Spleen (tissue), 7 donors: Measurements from ENCODE around the gene TBCE.

ENCODE experiments used
- CTCF ChIP-seq, 11 experiments: fragments of 200-600 bp in 7 of 11; fragments of 450-650 bp in 4 of 11; sonication (generic) in 4 of 11; IDR thresholded peaks in 8 of 11; conservative IDR thresholded peaks in 3 of 11; 1 replicate in 7 of 11; 2 replicates in 4 of 11; pipeline versions ENCODE4 v1.4.0 to v1.8.0; 2016 to 2021; ENCODE audit warnings: antibody characterized with exemption in 11 of 11, inconsistent platforms in 4 of 11, mild to moderate bottlenecking in 1 of 11
- POLR2A ChIP-seq, 3 donors: fragments of 450-650 bp; IDR thresholded peaks; one replicate each; pipeline ENCODE4 v1.5.1; 2017; ENCODE audit warnings: antibody characterized with exemption in 3 of 3, mild to moderate bottlenecking in 1 of 3
- donor health status: DM: no; HTN: no; CAD: no; lungs with moderate emphysema.
- donor health status: DM: no; HTN: no; CAD: no.
- donor health status: DM: no; HTN: no; CAD: no.

GRCh38 chr1:235401251-235401650, 34.0 kb downstream of the TBCE start:
- TF ChIP-seq CTCF (IDR thresholded peaks at IDR 0.05 in 8 of 11, conservative IDR thresholded peaks at IDR 0.05 in 3 of 11) = no peak
- no peak for TF ChIP-seq POLR2A (IDR thresholded peaks at IDR 0.05)
